Ovary (tissue), 9 donors: ENCODE data around the gene CELF1. TPM values are rescaled to one million over a fixed set of nuclear protein-coding genes. Genes with fewer than 3 reads are reported as not detected.
"Not testable (repeated sequence)": the region's sequence is repeated elsewhere in the genome, so short reads cannot be mapped to it uniquely, and the experiment has no call there.

ENCODE experiments used
- DNase-seq, 5 donors: peaks; one replicate each; pipeline ENCODE4 v3.0.0-alpha.2; 2019 to 2020
- H3K27ac ChIP-seq, 2 donors: fragments of 200-600 bp; one replicate each; pipeline versions ENCODE4 v1.5.1 to v1.8.0; 2019 to 2022
- H3K27me3 ChIP-seq: fragments of 200-600 bp; one replicate; pipeline ENCODE4 v1.8.0; 2022
- H3K36me3 ChIP-seq: fragments of 200-600 bp; sonication (generic); one replicate; pipeline ENCODE4 v1.5.1; 2019
- H3K4me1 ChIP-seq: one replicate; pipeline ENCODE4 v1.8.1; 2013; ENCODE audit warnings: mild to moderate bottlenecking, moderate library complexity; ENCODE audit not compliant: insufficient read depth
- H3K4me3 ChIP-seq: fragments of 200-600 bp; sonication (generic); one replicate; pipeline ENCODE4 v1.5.1; 2017
- H3K9me3 ChIP-seq, 2 donors: fragments of 200-600 bp in 1 of 2; sonication (generic) in 1 of 2; one replicate each; pipeline versions ENCODE4 v1.5.1 to v1.8.1; 2013 to 2019; ENCODE audit warnings: mild to moderate bottlenecking in 1 of 2, moderate library complexity in 1 of 2
- CTCF ChIP-seq, 3 donors: fragments of 450-650 bp in 2 of 3; fragments of 200-600 bp in 1 of 3; IDR thresholded peaks; one replicate each; pipeline versions ENCODE4 v1.5.1 to v1.8.0; 2016 to 2022; ENCODE audit warnings: antibody characterized with exemption in 3 of 3, mild to moderate bottlenecking in 1 of 3
- EP300 ChIP-seq: sonication (generic); formaldehyde crosslinking; IDR thresholded peaks from one replicate; pipeline ENCODE4 v1.6.1; 2017; ENCODE audit warnings: antibody characterized with exemption
- POLR2A ChIP-seq: fragments of 450-650 bp; IDR thresholded peaks from one replicate; pipeline ENCODE4 v1.6.1; 2017; ENCODE audit warnings: antibody characterized with exemption, mild to moderate bottlenecking, moderate library complexity
- WGBS, 3 donors: extraction: QIAGEN DNeasy Blood & Tissue Kit in 1 of 3; methylation state at CpG; one replicate each; pipeline versions ENCODE4 v1.1.5 to v1.1.7; 2013 to 2017; 5-methylcytosine and 5-hydroxymethylcytosine counted together
- intact Hi-C, 4 donors: fragments of 100-400 bp; cut with DNase I; formaldehyde crosslinking; loops; one replicate each; pipeline versions ENCODE4 v1.11.0 to v1.15.1; 2022 to 2023
- polyA plus RNA-seq, 2 donors: library from polyadenylated mRNA; stranded (reverse); fragments of 200-250 nt in 1 of 2; fragments of 350-450 nt in 1 of 2; fragmentation: Illumina TruSeq in 1 of 2; extraction: RNeasy Lipid Tissue Mini Kit (QIAGEN cat#74804) in 1 of 2; gene quantifications; one replicate each; pipeline ENCODE4 v1.2.3, GENCODE V29; 2013 to 2014
- total RNA-seq, 7 donors: library from RNA; depleted of rRNA in 2 of 7; stranded (reverse); fragments of >200 nt in 2 of 7; fragmentation: NEBNext Ultra II Directional in 3 of 7; extraction: Animal tissue kit (Norgen Biotek cat#: 25700) in 3 of 7; gene quantifications; one replicate each; pipeline versions ENCODE4 v1.1.0 to v1.2.4, GENCODE V29; 2016 to 2023
- donor health status: DM: no; HTN: no; CAD: no; lungs with moderate emphysema.
- donor health status: DM: no; HTN: no; CAD: no.
- donor health status: Bipolar disorder and iron deficiency.
- donor health status: DM: yes; HTN: yes; CAD: no.
- donor health status: DM: no; HTN: no; CAD: no.
- donor health status: DM: yes; HTN: yes; CAD: no.

Gene CELF1
- total and polyA plus RNA-seq, 9 donors = 25.0 to 109 (median 71.5) TPM

- H3K9me3 ChIP-seq, H3K27me3 ChIP-seq, H3K36me3 ChIP-seq, H3K4me1 ChIP-seq, H3K4me3 ChIP-seq, H3K27ac ChIP-seq: not testable (repeated sequence)
- WGBS, 3 donors = 11 to 17% (median 16%) methylated on average over 8 of the region's 8 CpGs
- intact Hi-C loops = loop anchor here in 2 of 4 donors (5.0 to 10.0 kb wide), 2 partner anchors 77 to 79 kb away; partner anchors contain the start of gene SPI1 (in 2 of the 2)
- peak; percentile 65 to 81 (median 73) for DNase-seq
- TF ChIP-seq CTCF (IDR thresholded peaks at IDR 0.05) = peak; percentile 52 to 56 (median 55)
Measured at GRCh38 chr11:47454258-47454671, 98.7 kb downstream of the CELF1 start.

DNA sequence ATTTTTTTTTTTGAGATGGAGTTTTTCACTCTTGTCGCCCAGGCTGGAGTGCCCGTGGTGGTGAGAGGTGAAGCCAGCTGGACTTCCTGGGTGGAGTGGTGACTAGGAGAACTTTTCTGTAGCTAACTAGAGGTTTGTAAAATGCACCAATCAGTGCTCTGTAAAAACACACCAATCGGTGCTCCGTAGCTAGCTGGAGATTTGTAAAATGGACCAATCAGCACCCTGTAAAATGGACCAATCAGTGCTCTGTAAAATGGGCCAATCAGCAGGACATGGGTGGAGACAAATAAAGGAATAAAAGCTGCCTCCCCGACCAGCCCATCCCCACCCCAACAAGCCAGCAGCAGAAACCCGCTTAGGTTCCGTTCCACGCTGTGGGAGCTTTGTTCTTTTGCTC lies 99.6 kb downstream of the CELF1 start:
- no peak for TF ChIP-seq CTCF (IDR thresholded peaks at IDR 0.05)
- TF ChIP-seq EP300 = no peak
- no peak for TF ChIP-seq POLR2A
- intact Hi-C loops = loop anchor here in 3 of 4 donors (2.0 to 10.0 kb wide), 3 partner anchors 76 to 79 kb away; partner anchors contain the start of gene SPI1 (in 2 of the 3)
- Histone ChIP-seq H3K27me3 (no peaks in the 10 kb centered on the region), H3K4me3 (no peak overlapping the region), H3K4me1 (peaks cover 1% of the 10 kb centered on the region), H3K9me3 (no peaks in the 10 kb centered on the region), H3K36me3 (no peaks in the 10 kb centered on the region), H3K27ac (no peak overlapping the region)
- DNase-seq = no peak
- 90 to 93% (median 92%) methylated on average over 8 of the region's 8 CpGs for WGBS, 3 donors

GRCh38 chr11:47451990-47452389 lies 100.9 kb downstream of the CELF1 start:
- H3K36me3 ChIP-seq = no peaks in the 10 kb centered on the region
- TF ChIP-seq CTCF (IDR thresholded peaks at IDR 0.05) (no peak), POLR2A (no peak), EP300 (no peak)
- intact Hi-C loops = loop anchor here in 3 of 4 donors (2.0 to 10.0 kb wide), 3 partner anchors 75 to 77 kb away; partner anchors contain the start of gene SPI1 (in 2 of the 3)
- no peak overlapping the region for H3K27ac ChIP-seq
- no peaks in the 10 kb centered on the region for H3K9me3 ChIP-seq
- WGBS, 3 donors = 91 to 94% (median 92%) methylated on average over 4 of the region's 4 CpGs
- no peak for DNase-seq
- no peak overlapping the region for H3K4me3 ChIP-seq
- no peaks in the 10 kb centered on the region for H3K27me3 ChIP-seq
- H3K4me1 ChIP-seq = peaks cover 1% of the 10 kb centered on the region

- H3K36me3 ChIP-seq = no peaks in the 10 kb centered on the region
- peaks cover 1% of the 10 kb centered on the region for H3K4me1 ChIP-seq
- DNase-seq = no peak
- WGBS, 3 donors = 74 to 75% (median 74%) methylated on average over 4 of the region's 4 CpGs
- intact Hi-C loops = loop anchor here in 2 of 4 donors (5.0 to 10.0 kb wide), 2 partner anchors 74 to 77 kb away; partner anchors contain the start of gene SPI1 (in 2 of the 2)
- no peaks in the 10 kb centered on the region for H3K9me3 ChIP-seq
- no peak overlapping the region for H3K27ac ChIP-seq
- H3K27me3 ChIP-seq = no peaks in the 10 kb centered on the region
- no peak overlapping the region for H3K4me3 ChIP-seq
- TF ChIP-seq CTCF (IDR thresholded peaks at IDR 0.05) = no peak
- TF ChIP-seq EP300 = no peak
- no peak for TF ChIP-seq POLR2A
Measured at GRCh38 chr11:47451436-47451835, 101.5 kb downstream of the CELF1 start.
